NB4 (cell line): ENCODE results near the gene LRTM2.

Experiments
- DNase-seq: peaks from one replicate; pipeline ENCODE4 v3.0.0; 2010; ENCODE audit warnings: low read depth
- H3K4me3 ChIP-seq: one replicate; pipeline ENCODE4 v1.5.1; 2011; ENCODE audit warnings: mild to moderate bottlenecking, low read depth, low read length, moderate library complexity
- MAX ChIP-seq: IDR thresholded peaks from 2 replicates; pipeline ENCODE4 v1.6.1; 2011; ENCODE audit warnings: low read depth, low read length
- MYC ChIP-seq: IDR thresholded peaks from 2 replicates; pipeline ENCODE4 v1.6.1; 2011; ENCODE audit warnings: low read depth, low read length
- POLR2A ChIP-seq: IDR thresholded peaks from 2 replicates; pipeline ENCODE4 v1.6.1; 2011; ENCODE audit warnings: mild to moderate bottlenecking; ENCODE audit not compliant: insufficient read length; ENCODE audit errors: extremely low read depth
- TF ChIP-seq, protein P1 (sequence below): IDR thresholded peaks from one replicate; pipeline ENCODE4 v1.5.1; 2012; ENCODE audit warnings: low read depth, low read length

LRTM2 gene

DNA sequence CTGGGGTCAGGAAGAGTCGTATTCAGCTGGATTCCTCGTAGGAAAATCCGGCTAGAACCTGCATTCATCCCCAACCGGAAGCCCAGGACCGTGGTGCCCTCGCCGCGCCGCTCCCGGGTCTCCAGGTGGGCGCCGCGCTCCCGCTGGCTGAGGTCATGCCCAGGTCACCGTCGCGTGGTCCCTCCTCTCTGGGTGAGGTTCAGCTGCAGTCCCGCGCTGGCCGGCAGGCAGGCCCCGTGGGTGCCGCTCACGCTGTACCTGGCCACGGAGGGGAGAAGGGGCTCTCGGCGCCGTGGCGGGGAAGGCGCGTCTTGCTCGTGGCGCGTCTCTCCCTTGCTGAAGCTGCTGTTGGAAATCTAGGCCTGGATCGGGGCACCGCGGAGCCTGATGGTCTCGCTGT is 44.5 kb downstream of the LRTM2 start:
- TF ChIP-seq MAX (no peak), POLR2A (no peak)
- TF ChIP-seq, protein P1, sequence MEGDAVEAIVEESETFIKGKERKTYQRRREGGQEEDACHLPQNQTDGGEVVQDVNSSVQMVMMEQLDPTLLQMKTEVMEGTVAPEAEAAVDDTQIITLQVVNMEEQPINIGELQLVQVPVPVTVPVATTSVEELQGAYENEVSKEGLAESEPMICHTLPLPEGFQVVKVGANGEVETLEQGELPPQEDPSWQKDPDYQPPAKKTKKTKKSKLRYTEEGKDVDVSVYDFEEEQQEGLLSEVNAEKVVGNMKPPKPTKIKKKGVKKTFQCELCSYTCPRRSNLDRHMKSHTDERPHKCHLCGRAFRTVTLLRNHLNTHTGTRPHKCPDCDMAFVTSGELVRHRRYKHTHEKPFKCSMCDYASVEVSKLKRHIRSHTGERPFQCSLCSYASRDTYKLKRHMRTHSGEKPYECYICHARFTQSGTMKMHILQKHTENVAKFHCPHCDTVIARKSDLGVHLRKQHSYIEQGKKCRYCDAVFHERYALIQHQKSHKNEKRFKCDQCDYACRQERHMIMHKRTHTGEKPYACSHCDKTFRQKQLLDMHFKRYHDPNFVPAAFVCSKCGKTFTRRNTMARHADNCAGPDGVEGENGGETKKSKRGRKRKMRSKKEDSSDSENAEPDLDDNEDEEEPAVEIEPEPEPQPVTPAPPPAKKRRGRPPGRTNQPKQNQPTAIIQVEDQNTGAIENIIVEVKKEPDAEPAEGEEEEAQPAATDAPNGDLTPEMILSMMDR = no peak
- no peak for DNase-seq
- no peak overlapping the region for H3K4me3 ChIP-seq

GRCh38 chr12:1865284-1865866 is 45.0 kb downstream of the LRTM2 start:
- DNase-seq = no peak
- no peak for TF ChIP-seq MAX
- TF ChIP-seq, protein P1 = no peak
- TF ChIP-seq MYC = no peak
- no peak for TF ChIP-seq POLR2A
- no peak overlapping the region for H3K4me3 ChIP-seq

GRCh38 chr12:1869145-1869544 is 48.8 kb downstream of the LRTM2 start:
- H3K4me3 ChIP-seq = no peak overlapping the region
- no peak for DNase-seq
- TF ChIP-seq POLR2A = no peak
- TF ChIP-seq, protein P1 = no peak
- TF ChIP-seq MYC = no peak
- no peak for TF ChIP-seq MAX

- no peak overlapping the region for H3K4me3 ChIP-seq
- DNase-seq = no peak
- TF ChIP-seq MAX = no peak
- TF ChIP-seq MYC = no peak
- TF ChIP-seq, protein P1 = no peak
- no peak for TF ChIP-seq POLR2A
These were observed 49.7 kb downstream of the LRTM2 start for GRCh38 chr12:1870086-1870485.

DNA sequence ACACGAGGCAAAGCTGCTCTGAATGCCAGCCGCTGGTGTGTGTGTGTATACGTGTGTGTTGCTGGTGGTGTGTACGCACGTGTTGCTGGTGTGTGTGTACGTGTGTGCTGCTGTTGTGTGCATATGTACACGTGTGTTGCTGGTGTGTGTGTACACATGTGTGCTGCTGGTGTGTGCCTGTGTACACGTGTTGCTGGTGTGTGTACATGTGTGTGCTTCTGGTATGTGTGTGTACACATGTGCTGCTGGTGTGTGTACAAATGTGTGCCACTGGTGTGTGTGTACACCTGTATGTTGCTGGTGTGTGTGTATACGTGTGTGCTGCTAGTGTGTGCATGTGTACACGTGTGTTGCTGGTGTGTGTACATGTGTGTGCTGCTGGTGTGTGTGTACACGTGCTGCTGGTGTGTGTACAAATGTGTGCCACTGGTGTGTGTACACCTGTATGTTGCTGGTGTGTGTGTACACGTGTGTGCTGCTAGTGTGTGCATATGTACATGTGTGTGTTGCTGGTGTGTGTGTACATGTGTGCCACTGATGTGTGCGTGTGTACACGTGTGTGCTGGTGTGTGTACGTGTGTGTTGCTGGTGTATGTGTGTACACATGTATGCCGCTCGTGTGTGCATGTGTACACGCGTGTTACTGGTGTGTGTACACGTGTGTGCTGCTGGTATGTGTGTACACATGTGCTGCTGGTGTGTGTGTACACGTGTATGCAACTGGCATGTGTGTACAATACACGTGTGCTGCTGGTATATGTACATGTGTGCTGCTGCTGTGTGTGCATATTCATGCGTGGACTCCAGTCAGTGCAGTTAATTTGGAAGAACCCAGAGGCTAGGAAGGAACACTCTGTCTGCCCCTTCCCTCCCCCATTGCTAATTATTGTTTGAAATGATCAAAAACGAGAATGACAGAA is 50.9 kb downstream of the LRTM2 start:
- TF ChIP-seq, protein P1 = no peak
- TF ChIP-seq MYC (no peak), MAX (no peak), POLR2A (no peak)
- H3K4me3 ChIP-seq = no peak overlapping the region
- DNase-seq = no peak
